ENCODE results near the gene DCHS1.

Gene DCHS1

GRCh38 chr11:6630632-6631291 lies 24.8 kb downstream of the DCHS1 start (continued):
- TF ChIP-seq, protein P1, sequence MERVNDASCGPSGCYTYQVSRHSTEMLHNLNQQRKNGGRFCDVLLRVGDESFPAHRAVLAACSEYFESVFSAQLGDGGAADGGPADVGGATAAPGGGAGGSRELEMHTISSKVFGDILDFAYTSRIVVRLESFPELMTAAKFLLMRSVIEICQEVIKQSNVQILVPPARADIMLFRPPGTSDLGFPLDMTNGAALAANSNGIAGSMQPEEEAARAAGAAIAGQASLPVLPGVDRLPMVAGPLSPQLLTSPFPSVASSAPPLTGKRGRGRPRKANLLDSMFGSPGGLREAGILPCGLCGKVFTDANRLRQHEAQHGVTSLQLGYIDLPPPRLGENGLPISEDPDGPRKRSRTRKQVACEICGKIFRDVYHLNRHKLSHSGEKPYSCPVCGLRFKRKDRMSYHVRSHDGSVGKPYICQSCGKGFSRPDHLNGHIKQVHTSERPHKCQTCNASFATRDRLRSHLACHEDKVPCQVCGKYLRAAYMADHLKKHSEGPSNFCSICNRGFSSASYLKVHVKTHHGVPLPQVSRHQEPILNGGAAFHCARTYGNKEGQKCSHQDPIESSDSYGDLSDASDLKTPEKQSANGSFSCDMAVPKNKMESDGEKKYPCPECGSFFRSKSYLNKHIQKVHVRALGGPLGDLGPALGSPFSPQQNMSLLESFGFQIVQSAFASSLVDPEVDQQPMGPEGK (CRISPR knock-in tag; IDR thresholded peaks at IDR 0.05; ENCODE audit: borderline replicate concordance), result no peak
- TF ChIP-seq TSHZ2 (CRISPR knock-in tag; IDR thresholded peaks at IDR 0.05), result no peak

- TF ChIP-seq CSRNP3 (CRISPR knock-in tag; IDR thresholded peaks at IDR 0.05) (no peak), ZNF8 (CRISPR knock-in tag; IDR thresholded peaks at IDR 0.05) (no peak), ESRRG (CRISPR knock-in tag; IDR thresholded peaks at IDR 0.05) (no peak), ZNF565 (CRISPR knock-in tag; conservative IDR thresholded peaks at IDR 0.05; ENCODE audit: low read depth) (no peak), GLIS3 (CRISPR knock-in tag; IDR thresholded peaks at IDR 0.05) (no peak), TSHZ2 (CRISPR knock-in tag; IDR thresholded peaks at IDR 0.05) (no peak), TOX (CRISPR knock-in tag; IDR thresholded peaks at IDR 0.05; ENCODE audit: borderline replicate concordance) (no peak), RARB (CRISPR knock-in tag; IDR thresholded peaks at IDR 0.05) (no peak), CSDC2 (CRISPR knock-in tag; IDR thresholded peaks at IDR 0.05) (no peak), PPARA (CRISPR knock-in tag; IDR thresholded peaks at IDR 0.05; ENCODE audit: borderline replicate concordance) (no peak), ZC3H10 (CRISPR knock-in tag; IDR thresholded peaks at IDR 0.05) (no peak), ZFP3 (CRISPR knock-in tag; IDR thresholded peaks at IDR 0.05) (no peak), ZFP30 (CRISPR knock-in tag; IDR thresholded peaks at IDR 0.05) (no peak), ISL1 (CRISPR knock-in tag; IDR thresholded peaks at IDR 0.05) (no peak), SNAI2 (CRISPR knock-in tag; IDR thresholded peaks at IDR 0.05) (no peak)
- TF ChIP-seq, protein P1 (CRISPR knock-in tag; IDR thresholded peaks at IDR 0.05; ENCODE audit: borderline replicate concordance), result no peak
- TF ChIP-seq, protein P2, sequence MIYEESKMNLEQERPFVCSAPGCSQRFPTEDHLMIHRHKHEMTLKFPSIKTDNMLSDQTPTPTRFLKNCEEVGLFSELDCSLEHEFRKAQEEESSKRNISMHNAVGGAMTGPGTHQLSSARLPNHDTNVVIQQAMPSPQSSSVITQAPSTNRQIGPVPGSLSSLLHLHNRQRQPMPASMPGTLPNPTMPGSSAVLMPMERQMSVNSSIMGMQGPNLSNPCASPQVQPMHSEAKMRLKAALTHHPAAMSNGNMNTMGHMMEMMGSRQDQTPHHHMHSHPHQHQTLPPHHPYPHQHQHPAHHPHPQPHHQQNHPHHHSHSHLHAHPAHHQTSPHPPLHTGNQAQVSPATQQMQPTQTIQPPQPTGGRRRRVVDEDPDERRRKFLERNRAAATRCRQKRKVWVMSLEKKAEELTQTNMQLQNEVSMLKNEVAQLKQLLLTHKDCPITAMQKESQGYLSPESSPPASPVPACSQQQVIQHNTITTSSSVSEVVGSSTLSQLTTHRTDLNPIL (CRISPR knock-in tag; IDR thresholded peaks at IDR 0.05; ENCODE audit: low read depth), result no peak
- TF ChIP-seq, protein P3, sequence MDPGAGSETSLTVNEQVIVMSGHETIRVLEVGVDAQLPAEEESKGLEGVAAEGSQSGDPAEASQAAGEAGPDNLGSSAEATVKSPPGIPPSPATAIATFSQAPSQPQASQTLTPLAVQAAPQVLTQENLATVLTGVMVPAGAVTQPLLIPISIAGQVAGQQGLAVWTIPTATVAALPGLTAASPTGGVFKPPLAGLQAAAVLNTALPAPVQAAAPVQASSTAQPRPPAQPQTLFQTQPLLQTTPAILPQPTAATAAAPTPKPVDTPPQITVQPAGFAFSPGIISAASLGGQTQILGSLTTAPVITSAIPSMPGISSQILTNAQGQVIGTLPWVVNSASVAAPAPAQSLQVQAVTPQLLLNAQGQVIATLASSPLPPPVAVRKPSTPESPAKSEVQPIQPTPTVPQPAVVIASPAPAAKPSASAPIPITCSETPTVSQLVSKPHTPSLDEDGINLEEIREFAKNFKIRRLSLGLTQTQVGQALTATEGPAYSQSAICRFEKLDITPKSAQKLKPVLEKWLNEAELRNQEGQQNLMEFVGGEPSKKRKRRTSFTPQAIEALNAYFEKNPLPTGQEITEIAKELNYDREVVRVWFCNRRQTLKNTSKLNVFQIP (CRISPR knock-in tag; IDR thresholded peaks at IDR 0.05; ENCODE audit: borderline replicate concordance, low read depth), result no peak
- ATAC-seq, result no peak
Measured at GRCh38 chr11:6629892-6630631, 25.5 kb downstream of the DCHS1 start.

Measured in SK-N-SH treated with all-trans-retinoic acid at 6 μM for 48 hours (cell line).